Frontal cortex (tissue), 1 donor: ENCODE results near the gene GLOD4. TPM values are rescaled to one million over a fixed set of nuclear protein-coding genes. Genes with fewer than 3 reads are reported as not detected.

Experiments
- total RNA-seq: library from RNA; depleted of rRNA; stranded (reverse); fragments of >200 nt; gene quantifications from one replicate; pipeline ENCODE4 v1.2.3, GENCODE V29; 2014

GLOD4 gene
- total RNA-seq, 1 donor from 2014 or later = 81.5 TPM

Other genes starting within 250 kb of the GLOD4 start
- 20.4 TPM for gene VPS53, start 67.4 kb downstream of the GLOD4 start, total RNA-seq
- gene TLCD3A, start 49.7 kb downstream of the GLOD4 start, total RNA-seq = 11.4 TPM
- gene GEMIN4, start 30.0 kb downstream of the GLOD4 start, total RNA-seq = 7.7 TPM
- gene MRM3, start 73 bp upstream of the GLOD4 start, total RNA-seq = 23.2 TPM
- gene NXN, start 197.5 kb upstream of the GLOD4 start, total RNA-seq = 18.3 TPM
- gene TIMM22, start 214.8 kb upstream of the GLOD4 start, total RNA-seq = 13.5 TPM